ENCODE measurements around the gene VTA1. TPM values are rescaled to one million over a fixed set of nuclear protein-coding genes. Genes with fewer than 3 reads are reported as not detected.

The VTA1 gene
- total RNA-seq, 1 donor from 2014 or later, result 54.4 TPM

DNA sequence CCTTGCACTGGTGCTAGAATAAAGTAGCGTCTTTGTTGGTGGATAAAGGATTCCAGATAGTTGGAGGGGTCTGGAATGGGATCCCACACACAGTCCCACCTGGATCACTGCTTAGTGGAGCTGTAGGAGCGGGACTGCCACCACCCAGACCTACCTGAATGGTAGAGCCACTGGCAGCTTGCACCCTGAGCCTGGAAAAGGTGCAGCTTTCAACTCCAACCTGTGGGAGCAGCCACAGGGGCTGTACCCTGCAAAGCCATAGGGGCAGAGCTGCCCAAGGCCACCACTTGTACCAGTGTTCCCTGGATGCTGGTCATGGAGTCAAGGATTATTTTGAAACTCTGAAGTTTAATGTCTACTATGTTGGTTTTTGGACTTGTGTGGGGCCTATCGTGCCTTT lies 26.9 kb downstream of the VTA1 start:
- Histone ChIP-seq H3K27me3 (ENCODE audit: control insufficient read depth, insufficient read depth, low read length) (no peaks in the 10 kb centered on the region), H3K4me3 (ENCODE audit: low read depth, low read length) (no peak overlapping the region), H3K36me3 (ENCODE audit: control insufficient read depth, insufficient read depth, low read length) (no peaks in the 10 kb centered on the region)
- DNase-seq (ENCODE audit: low read depth), result no peak
- TF ChIP-seq, protein P1, sequence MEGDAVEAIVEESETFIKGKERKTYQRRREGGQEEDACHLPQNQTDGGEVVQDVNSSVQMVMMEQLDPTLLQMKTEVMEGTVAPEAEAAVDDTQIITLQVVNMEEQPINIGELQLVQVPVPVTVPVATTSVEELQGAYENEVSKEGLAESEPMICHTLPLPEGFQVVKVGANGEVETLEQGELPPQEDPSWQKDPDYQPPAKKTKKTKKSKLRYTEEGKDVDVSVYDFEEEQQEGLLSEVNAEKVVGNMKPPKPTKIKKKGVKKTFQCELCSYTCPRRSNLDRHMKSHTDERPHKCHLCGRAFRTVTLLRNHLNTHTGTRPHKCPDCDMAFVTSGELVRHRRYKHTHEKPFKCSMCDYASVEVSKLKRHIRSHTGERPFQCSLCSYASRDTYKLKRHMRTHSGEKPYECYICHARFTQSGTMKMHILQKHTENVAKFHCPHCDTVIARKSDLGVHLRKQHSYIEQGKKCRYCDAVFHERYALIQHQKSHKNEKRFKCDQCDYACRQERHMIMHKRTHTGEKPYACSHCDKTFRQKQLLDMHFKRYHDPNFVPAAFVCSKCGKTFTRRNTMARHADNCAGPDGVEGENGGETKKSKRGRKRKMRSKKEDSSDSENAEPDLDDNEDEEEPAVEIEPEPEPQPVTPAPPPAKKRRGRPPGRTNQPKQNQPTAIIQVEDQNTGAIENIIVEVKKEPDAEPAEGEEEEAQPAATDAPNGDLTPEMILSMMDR (IDR thresholded peaks at IDR 0.05; ENCODE audit: insufficient read depth, low read length, poor library complexity, severe bottlenecking), result no peak

DNA sequence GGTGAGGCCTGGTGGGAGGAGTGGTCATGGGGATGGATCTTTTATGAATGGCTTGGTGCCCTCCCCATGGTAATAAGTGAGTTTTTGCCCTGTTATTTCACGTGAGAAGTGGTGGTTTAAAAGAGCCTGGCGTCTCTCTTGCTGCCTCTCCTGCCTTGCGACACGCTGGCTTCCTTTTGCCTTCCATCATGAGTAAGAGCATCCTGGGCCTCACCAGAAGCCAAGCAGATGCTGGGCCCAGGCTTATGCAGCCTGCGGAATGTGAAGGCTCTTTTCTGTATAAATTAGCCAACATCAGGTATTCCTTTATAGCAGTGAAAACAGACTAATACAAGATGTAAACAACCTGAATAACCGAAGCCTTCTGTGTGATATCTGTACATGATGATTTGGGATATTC lies 27.6 kb downstream of the VTA1 start:
- Histone ChIP-seq H3K4me3 (ENCODE audit: low read depth, low read length) (no peak overlapping the region), H3K27me3 (ENCODE audit: control insufficient read depth, insufficient read depth, low read length) (no peaks in the 10 kb centered on the region), H3K36me3 (ENCODE audit: control insufficient read depth, insufficient read depth, low read length) (no peaks in the 10 kb centered on the region)
- DNase-seq (ENCODE audit: low read depth), result no peak
- TF ChIP-seq, protein P1 (IDR thresholded peaks at IDR 0.05; ENCODE audit: insufficient read depth, low read length, poor library complexity, severe bottlenecking), result no peak

DNA sequence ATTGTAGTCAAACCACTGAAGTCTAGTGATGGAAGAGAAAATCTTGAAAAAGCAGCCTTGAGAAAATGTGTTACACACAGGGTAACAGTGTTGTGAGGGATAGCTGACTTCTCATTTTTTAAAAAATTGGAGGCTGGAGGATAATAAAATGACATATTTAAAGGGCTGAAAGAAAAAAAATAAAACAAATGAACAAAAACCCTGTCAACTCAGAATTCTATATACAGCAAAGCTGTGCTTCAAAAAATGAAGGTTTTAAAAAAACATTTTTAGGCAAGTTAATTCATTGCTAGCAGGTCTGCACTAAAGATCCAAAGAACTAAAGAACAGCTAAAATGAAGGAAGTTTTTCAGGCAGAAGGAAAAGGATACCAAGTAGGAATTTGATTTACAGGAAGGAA lies 31.1 kb downstream of the VTA1 start:
- no peak for DNase-seq (ENCODE audit: low read depth)
- TF ChIP-seq, protein P1 (IDR thresholded peaks at IDR 0.05; ENCODE audit: insufficient read depth, low read length, poor library complexity, severe bottlenecking), result no peak
- Histone ChIP-seq H3K27me3 (ENCODE audit: control insufficient read depth, insufficient read depth, low read length) (no peaks in the 10 kb centered on the region), H3K36me3 (ENCODE audit: control insufficient read depth, insufficient read depth, low read length) (no peaks in the 10 kb centered on the region), H3K4me3 (ENCODE audit: low read depth, low read length) (no peak overlapping the region)

DNA sequence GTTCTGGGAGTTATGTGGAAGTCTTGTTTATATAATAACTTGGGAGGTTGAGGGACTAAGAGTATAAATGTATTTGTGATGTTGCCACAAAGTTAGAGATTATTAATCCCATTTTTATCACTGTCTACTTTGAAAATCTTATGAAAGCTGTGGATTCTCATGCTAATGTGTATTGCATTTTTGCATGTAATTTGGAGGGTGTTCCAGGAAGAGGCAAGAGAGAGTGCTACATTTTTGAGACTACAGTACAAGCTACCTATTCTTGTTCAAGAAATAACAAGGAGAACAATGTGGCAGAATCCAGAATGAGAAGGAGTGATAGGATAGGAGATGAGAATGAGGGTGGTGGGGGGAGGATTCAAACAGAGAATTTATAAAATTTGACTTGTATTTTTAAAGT lies 34.9 kb downstream of the VTA1 start:
- no peaks in the 10 kb centered on the region for H3K27me3 ChIP-seq (ENCODE audit: control insufficient read depth, insufficient read depth, low read length)
- no peak for DNase-seq (ENCODE audit: low read depth)
- H3K36me3 ChIP-seq (ENCODE audit: control insufficient read depth, insufficient read depth, low read length), result no peaks in the 10 kb centered on the region
- TF ChIP-seq, protein P1 (IDR thresholded peaks at IDR 0.05; ENCODE audit: insufficient read depth, low read length, poor library complexity, severe bottlenecking), result no peak
- H3K4me3 ChIP-seq (ENCODE audit: low read depth, low read length), result no peak overlapping the region

DNA sequence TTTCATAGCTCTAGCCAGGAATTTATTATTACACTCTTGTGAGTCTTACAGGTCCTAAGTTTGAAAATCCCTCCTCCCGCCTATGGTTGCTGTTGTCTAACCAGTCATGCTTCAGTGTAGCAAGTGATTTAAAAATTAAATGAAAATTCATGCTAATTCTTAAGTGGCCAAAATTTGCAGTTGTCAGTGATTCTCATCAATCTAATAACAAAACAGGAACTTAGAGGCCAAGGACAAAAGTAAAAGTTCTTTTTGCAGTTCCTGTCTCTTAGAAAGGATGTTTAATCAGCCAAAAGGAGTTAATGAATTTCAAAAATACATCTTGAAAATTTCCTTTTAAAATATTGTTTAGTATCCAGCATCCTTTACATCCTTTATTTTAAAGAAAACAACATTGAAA lies 36.3 kb downstream of the VTA1 start:
- Histone ChIP-seq H3K4me3 (ENCODE audit: low read depth, low read length) (no peak overlapping the region), H3K27me3 (ENCODE audit: control insufficient read depth, insufficient read depth, low read length) (no peaks in the 10 kb centered on the region), H3K36me3 (ENCODE audit: control insufficient read depth, insufficient read depth, low read length) (no peaks in the 10 kb centered on the region)
- no peak for DNase-seq (ENCODE audit: low read depth)
- TF ChIP-seq, protein P1 (IDR thresholded peaks at IDR 0.05; ENCODE audit: insufficient read depth, low read length, poor library complexity, severe bottlenecking), result no peak

DNA sequence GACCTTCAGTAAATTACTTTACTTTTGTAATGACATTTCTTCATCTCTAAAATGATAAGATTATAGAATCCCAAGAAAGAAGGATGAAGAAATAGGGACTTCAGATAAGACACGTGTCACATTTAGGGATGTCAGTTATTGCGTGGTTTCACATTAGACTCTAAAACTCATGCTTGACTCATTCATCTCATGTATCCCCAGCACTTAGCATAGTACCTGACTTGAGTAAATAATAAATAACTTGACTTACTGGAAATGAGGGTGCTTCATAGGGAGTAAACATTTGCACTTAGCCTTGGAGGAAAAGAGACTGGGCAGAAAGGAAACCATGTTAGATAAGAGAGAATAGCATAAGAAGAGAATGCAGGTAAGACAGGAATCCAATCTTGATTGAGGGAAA lies 37.2 kb downstream of the VTA1 start:
- TF ChIP-seq, protein P1 (IDR thresholded peaks at IDR 0.05; ENCODE audit: insufficient read depth, low read length, poor library complexity, severe bottlenecking), result no peak
- no peaks in the 10 kb centered on the region for H3K36me3 ChIP-seq (ENCODE audit: control insufficient read depth, insufficient read depth, low read length)
- DNase-seq (ENCODE audit: low read depth), result no peak
- no peak overlapping the region for H3K4me3 ChIP-seq (ENCODE audit: low read depth, low read length)
- H3K27me3 ChIP-seq (ENCODE audit: control insufficient read depth, insufficient read depth, low read length), result no peaks in the 10 kb centered on the region

All from kidney epithelial cell (primary cell).